Fibroblast of mammary gland (primary cell): Measurements from ENCODE around the gene SDK2.

ENCODE experiments used
- DNase-seq: peaks from one replicate; pipeline ENCODE4 v3.0.0-alpha.2; 2010; ENCODE audit warnings: low read depth
- H3K4me3 ChIP-seq: 2 replicates; pipeline ENCODE4 v1.5.1; 2011; ENCODE audit warnings: low read depth, mild to moderate bottlenecking, low read length, moderate library complexity; ENCODE audit not compliant: control insufficient read depth
- CTCF ChIP-seq: conservative IDR thresholded peaks from 2 replicates; pipeline ENCODE4 v1.5.1; 2011; ENCODE audit warnings: low read depth, low read length, inconsistent platforms; ENCODE audit not compliant: control insufficient read depth, insufficient read depth

SDK2 gene

GRCh38 chr17:73492125-73492820 is 152.0 kb downstream of the SDK2 start:
- DNase-seq, result no peak
- no peak for TF ChIP-seq CTCF
- H3K4me3 ChIP-seq, result no peak overlapping the region

- DNase-seq, result no peak
- no peak overlapping the region for H3K4me3 ChIP-seq
- no peak for TF ChIP-seq CTCF
Observed at GRCh38 chr17:73491648-73492047, 152.6 kb downstream of the SDK2 start.

- no peak for DNase-seq
- H3K4me3 ChIP-seq, result no peak overlapping the region
- TF ChIP-seq CTCF, result no peak
Observed at GRCh38 chr17:73490851-73491250, 153.4 kb downstream of the SDK2 start.

- TF ChIP-seq CTCF, result no peak
- no peak for DNase-seq
Observed at GRCh38 chr17:73489991-73490390, 154.3 kb downstream of the SDK2 start.

GRCh38 chr17:73489333-73489732 is 154.9 kb downstream of the SDK2 start:
- DNase-seq, result no peak
- no peak for TF ChIP-seq CTCF
- no peak overlapping the region for H3K4me3 ChIP-seq

More at GRCh38 chr17:73489991-73490390, 154.3 kb downstream of the SDK2 start:
- H3K4me3 ChIP-seq, result no peak overlapping the region

- no peak for DNase-seq
- no peak overlapping the region for H3K4me3 ChIP-seq
- no peak for TF ChIP-seq CTCF
Observed at GRCh38 chr17:73485130-73485529, 159.1 kb downstream of the SDK2 start.
